Muscle of back (tissue), 11 donors: ENCODE results near the gene TWIST1. TPM values are rescaled to one million over a fixed set of nuclear protein-coding genes. Genes with fewer than 3 reads are reported as not detected.

Experiments used
- DNase-seq, 3 donors: peaks; one replicate each; pipeline versions ENCODE4 v3.0.0 to v3.0.0-alpha.2; 2013
- polyA plus RNA-seq, 10 donors: library from polyadenylated mRNA; unstranded; fragments of 120-200 nt; gene quantifications; one replicate each; pipeline ENCODE4 v1.2.1, GENCODE V29; 2013; ENCODE audit not compliant: insufficient read length in 10 of 10

TWIST1 gene
- polyA plus RNA-seq, 10 donors = 5.4 to 47.4 (median 8.9) TPM

DNA sequence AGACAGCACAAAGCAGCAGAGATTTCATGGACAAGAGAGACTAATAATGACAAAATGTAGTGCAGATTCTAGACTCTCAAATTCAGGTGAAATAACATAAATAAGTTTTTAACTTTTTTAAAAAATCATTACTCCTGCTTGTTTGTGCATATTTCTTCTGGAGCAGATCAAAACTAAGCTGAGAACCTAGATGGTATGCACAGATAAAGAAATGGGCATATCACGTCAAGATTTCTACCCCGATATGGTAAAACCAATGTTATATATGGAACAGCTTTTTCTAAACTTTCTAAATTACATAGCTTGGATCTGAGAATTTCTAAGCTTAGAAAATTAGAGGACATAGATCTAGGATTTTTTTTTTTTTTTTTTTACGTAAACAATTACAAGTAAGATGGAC is 18.2 kb downstream of the TWIST1 start:
- no peak for DNase-seq

DNA sequence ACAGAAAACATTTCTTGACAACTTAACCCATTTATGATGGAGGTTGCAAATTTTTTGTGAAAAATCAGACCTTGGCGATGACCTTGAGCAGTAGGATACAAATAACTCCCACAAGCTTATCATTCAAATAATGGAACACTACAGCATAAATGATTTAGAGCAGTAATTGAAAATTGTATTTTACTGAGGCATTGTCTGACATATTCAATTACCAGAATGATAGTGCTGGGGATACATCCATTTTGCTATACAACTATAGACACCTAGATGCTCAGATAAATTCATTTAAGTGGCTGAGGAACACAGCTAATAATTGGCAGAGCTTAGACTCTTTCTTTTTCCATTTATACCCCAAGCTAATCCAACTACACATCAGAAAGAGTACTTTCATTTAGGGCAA is 18.9 kb downstream of the TWIST1 start:
- no peak for DNase-seq

DNA sequence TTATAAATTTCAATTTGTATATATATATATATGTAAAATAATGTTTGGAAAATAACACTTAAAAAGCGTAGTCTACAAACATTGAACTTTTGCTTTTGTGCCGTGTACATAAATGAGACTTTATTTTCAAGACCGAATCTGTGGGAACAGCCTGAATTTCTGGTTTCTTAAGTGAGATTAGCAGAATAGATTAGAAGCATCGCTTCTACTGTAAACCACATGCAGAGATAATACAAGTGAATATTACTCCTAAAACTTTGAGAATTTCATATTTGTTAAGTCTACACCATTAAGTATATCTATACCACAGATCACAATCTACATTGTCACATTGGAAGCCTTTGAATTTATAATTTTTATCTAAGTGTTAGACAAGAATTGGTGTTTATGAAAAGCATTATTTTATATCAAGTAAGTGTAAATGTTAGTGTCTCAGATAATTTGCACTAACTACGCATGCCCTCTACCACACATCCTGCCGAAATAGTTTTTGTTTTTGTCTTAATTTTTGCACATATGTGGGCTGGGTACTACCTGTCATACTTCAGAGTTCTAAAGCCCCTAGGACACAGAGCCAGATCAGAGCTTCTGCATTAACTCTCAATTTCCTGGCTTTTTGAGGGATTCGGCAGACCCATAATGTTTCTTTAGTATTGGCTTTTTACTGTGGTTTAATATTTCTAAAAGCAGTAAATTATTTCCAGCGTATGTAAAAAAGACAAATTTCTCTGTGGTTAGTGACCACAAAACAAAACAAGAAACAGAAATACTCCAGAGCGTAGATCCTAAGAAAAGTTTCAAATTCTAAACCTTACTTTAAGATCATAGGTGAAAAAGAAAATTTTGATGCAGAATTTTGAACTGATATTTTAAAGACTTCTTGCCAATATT is 20.0 kb downstream of the TWIST1 start:
- no peak for DNase-seq

DNA sequence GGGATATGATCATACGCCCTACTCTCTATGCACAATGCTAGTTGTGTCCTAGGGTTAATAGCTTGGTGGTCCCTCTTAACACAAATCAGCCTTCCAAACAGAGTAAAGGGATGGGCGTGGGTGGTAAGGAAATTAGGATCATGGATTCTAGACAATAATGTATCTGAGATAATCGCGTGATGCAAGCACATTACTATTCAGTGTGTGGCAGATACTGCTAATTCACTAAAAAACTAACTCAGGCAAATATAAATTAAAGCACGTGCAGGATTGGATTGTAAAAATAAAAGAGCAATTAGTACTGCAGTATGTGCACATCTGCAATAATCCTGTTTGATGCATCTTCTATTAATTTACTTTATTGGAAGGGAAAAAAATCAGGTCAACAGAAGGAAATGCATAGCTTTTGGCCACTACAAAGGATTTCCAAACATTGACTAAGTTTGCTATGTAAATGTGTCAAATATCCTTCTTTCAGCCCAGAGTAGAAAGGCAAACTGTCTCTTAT is 22.0 kb downstream of the TWIST1 start:
- no peak for DNase-seq

DNA sequence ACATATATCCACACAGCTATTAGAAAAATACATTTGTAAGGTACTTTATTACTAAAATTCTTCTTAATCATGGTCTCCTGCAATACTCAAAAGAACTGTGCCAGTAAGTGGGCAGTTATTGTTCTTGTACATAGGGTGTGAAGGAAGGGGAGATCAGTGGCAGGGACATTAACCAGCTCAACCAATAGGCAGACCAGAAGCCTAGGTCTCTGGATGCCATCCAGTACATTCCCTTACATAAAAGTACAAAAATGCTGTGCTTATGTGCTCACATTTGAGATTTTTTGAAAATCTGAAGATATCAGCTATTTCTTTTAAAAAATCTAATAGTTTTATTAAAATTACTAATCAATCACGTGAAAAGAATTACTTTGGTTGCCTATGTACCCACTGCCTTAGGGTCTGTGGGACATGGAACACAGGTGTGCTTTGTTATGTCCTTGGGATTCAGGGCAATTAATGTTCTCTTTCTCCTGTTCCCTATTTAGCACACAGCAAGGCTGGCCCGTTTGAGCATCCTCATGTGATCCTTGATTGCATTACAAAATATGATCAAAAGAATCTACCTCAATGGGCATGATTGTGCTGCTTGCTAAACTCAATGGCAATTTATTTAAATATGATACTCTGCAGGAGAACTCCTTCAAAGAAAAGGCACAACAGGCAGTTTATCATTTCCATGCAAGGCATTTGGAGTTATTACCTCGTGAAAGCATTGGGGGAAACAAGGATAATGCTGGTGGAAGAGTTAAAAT is 22.7 kb downstream of the TWIST1 start:
- no peak for DNase-seq

DNA sequence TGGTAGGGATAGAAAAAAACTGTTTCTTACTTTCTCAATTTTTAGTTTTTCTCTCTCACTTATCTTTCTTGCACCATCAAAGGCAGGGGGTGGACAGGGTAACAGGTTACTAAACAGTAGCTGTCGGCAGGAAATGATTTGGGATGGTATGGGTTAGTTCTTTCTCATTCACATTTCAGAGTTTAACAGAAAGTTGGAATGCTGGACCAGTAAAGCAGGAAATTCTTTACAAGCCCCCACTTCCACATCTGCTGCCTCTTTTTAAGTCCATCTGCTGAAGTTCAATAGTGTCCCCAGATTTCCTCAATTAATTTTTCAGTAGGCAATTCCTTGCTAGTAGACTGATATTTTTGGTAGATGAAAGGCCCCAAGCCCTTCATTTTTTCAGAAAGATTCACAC is 23.3 kb downstream of the TWIST1 start:
- no peak for DNase-seq

DNA sequence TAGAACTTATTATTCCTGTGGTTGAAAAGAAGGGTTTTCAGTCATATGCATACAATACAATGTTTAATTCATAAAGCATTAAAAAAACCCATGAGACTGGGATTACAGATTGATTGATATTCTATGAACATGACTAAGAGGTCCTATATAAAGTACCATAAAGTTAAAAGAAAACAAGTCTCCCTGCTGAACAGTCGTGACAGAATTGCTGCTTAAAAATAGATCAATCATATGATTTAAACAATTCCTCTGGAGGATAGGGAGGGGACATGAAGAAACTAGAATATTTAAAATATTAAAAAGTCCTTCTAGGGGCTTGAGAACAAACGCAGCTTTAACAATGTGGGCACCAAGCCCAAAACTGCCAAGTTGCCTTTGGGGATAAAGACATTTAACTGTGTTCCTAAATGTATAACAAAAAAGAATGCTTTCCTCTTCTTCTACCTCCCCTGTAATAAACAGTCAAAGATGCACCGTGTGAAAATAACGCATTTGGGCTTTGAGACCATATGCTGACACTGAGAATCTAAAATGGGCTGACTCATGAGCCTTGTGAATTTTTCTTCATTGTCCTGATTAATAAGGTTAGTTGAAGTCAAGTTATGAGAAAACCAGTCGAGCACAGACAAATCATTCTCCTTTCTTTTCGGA is 25.8 kb downstream of the TWIST1 start:
- no peak for DNase-seq

DNA sequence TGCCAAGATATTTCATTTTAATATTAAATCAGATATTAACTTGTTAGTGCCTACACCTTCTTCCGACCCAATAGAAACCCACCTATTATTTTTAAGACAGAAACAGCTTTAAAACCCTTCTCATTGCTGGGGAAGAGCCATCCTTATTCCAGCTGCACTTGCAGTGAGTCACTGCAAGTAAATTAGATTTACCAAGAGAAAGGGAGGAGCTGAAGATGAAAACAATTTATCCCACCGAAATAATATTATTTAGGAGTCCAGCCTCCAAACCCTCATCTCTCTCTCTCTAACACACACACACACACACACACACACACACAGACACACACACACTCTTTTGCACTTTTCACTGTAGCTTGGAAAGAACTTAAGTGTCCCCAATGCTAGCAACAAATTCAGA is 26.9 kb downstream of the TWIST1 start:
- no peak for DNase-seq

DNA sequence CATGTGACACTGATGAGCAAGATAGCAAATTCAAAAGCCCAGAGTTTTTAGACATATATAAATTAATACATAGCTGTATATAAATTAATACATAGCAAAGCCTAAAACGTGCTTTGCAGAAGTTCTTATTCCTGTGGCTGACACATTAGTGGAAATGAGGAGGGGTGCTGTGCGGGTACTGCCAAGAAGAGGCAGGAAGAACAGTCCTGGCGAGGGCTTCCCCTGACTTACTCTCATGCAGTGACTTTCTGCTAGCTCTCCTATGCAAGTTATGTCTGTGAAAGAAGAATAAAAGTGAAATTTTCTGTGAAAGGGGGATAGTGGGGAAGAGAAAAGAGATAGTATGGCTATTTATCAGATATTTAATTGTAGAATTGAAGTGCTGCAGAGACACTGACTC is 27.6 kb downstream of the TWIST1 start:
- DNase-seq = no peak

DNA sequence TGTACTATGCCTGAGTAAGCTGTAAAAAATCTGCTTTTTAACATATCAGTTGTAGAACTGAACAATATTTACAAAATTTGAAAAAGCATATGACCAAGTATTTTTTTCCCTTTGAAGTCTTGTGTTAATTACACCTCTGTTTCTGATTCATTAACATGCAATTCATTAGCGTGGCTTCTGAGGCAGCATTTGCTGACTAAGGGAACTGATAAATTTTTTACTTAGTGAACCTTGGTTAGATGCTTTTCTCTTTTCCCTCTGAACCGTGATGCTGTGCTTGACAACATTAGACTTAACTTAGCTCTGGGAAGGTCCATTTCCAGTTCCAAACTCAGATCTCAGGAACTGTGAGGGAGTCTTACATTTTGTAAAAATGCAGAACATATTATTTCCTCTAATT is 28.1 kb downstream of the TWIST1 start:
- no peak for DNase-seq

DNA sequence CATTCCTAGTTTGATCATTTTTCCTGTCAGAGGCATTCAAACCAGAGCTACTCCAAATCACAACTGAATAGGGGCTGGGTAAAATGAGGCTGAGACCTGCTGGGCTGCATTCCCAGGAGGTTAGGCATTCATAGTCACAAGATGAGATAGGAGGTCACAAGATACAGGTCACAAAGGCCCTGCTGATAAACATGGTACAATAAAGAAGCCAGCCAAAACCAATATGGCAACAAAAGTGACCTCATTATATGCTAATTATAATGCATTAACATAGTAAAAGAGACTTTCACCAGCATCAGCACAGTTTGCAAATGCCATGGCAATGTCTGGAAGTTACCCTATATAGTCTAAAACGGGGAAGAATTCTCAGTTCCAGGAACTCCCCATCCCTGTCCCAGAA is 37.3 kb downstream of the TWIST1 start:
- no peak for DNase-seq

DNA sequence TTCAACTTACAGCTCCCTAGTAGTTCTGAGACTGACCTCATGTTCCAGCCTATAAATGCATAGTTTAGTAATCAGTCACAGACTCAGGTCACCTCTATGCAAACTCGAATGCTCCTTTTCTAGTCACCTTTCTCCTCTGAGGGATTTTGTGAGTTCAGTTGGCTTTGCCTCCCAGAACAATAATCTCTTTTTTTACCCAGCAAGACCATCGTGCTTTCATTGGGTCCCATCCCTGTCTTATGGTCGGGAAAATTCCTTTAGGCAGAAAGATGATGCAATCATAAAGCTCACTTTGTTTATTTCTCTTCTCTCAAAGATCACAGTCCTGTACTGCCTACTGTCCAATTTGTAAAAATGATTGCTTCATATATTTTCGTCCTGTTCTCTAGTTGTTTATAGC is 38.4 kb downstream of the TWIST1 start:
- no peak for DNase-seq

DNA sequence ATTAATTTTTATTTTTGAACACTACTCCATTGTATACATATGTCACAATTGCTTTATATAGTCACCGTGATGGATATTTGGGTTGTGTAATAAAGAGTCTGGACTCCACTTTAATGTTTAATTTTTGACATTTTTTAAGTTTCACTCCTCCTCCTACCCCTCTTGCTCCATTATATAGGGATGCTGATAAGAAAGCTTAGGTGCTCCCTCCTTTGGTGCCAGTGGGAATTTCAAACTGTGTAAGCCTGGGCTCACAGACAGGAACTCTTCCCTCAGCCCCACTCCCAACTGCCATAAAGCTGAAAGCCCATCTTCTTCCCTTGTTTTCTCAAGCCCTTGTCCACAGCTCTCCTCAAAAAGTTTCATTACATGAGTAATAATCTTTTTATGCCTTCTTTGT is 47.6 kb downstream of the TWIST1 start:
- DNase-seq = no peak

DNA sequence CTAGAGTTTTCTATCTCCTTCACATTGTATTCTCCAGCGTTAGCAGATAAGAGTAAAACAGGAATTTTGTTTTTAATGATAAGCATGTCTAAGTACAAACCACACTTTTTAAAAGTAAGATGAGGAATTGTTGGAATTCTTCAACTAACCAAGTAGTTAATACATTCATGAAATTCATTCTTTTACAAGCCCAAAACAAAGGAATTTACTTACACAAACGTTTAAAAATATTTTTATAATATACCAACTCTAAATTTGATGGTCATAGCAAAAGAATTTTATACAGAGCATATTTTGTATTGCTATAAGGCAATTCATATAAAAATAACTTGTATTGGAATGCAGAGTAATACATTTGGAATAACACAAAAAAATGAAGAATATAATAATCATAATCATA is 51.3 kb downstream of the TWIST1 start:
- peak in 1 of 3 donors; percentile 31 for DNase-seq

Other genes with a start within 250 kb of the TWIST1 start
- not detected for gene FERD3L, start 27.8 kb upstream of the TWIST1 start, polyA plus RNA-seq